GM21737 (cell line): ENCODE measurements around the gene BEST2.
A peak's percentile ranks its signal among the peaks of the same experiment; 100 is the strongest.
"Not testable (repeated sequence)": the region's sequence is repeated elsewhere in the genome, so short reads cannot be mapped to it uniquely, and the experiment has no call there.

Source experiments
- ATAC-seq: cut with Tn5 transposase; IDR thresholded peaks from one replicate; pipeline ENCODE4 v1.9.1; 2021; ENCODE audit warnings: mild to moderate bottlenecking, moderate library complexity; ENCODE audit not compliant: unreplicated experiment

Gene BEST2

GRCh38 chr19:12751635-12752034 is at the start of gene BEST2:
BEST2 (plus strand) TSS chr19:12751791; CDS start chr19:12752593, 802 bp downstream.
- no peak for ATAC-seq

DNA sequence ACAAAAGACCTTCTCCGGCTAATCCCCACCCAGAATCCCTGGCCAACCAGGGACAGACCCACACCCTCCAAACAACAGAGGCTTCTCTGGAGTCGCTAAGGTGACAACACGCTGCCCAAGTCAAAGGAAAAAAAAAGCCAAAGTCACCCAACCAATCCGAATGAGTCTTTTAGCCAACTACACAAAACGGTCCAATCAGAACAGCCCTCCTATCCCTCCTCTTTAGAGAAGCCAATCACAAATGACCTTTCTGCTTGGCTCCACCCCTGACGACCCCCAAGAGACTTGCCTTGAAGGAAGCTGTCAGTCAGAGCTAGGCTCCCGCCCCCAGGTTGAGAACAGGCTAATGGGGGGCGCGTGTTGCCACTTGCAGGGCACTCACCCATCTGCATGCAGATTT is 48.5 kb upstream of the BEST2 start:
- ATAC-seq = no peak

- no peak for ATAC-seq
These were observed 46.4 kb upstream of the BEST2 start for GRCh38 chr19:12705169-12705568.

DNA sequence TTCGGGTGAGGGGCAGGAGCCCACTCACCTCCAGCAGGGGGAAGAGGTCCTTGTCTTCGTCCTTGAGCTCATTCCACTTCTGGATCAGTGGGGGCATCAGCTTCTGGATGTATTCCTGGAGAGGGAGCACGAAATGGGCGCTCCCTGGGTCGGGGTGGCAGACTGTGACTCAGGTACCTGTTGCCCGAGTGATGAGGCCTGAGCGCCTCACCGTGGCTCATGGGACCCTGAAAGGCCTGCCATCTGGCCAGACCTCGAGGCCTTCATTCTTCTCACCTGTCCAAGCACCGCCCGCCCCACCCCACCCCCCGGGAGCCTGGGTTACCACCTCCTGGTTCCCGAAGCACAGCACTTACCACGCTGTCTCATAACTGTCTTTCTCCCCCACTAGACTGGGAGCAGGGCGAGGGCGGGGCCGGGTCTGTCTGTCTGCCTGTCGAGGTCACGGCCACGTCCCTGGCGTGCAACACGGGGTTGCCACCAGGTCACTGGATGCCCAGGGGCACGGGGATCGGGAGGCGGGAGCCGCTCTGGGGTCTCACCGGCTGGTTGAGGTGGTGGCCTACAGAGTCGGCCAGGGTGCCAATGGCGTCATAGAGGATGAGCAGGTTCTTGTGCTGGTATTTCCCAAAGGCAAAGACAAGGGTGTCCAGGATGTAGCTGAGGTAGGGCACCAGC is 45.8 kb upstream of the BEST2 start:
- no peak for ATAC-seq

DNA sequence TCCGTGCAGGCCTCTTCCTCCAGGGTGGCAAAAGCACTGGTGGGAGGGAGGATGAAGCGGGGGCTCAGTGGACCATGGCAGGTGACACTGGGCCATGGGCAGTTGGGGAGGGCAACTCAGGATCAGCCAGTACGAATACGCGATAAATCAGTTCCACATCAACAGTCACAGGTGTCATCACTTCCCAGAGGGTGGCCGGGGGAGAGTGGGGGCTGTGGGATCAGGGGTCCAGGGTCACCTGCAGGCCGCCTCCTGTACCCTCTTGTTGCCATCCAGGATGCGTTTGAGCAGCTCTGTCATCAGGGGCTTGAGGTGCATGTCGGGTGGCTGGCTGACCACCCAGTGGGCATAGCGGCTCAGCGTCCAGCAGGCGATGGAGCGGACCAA is 45.3 kb upstream of the BEST2 start:
- no peak for ATAC-seq

GRCh38 chr19:12708641-12709040 is 43.0 kb upstream of the BEST2 start:
- ATAC-seq = no peak

DNA sequence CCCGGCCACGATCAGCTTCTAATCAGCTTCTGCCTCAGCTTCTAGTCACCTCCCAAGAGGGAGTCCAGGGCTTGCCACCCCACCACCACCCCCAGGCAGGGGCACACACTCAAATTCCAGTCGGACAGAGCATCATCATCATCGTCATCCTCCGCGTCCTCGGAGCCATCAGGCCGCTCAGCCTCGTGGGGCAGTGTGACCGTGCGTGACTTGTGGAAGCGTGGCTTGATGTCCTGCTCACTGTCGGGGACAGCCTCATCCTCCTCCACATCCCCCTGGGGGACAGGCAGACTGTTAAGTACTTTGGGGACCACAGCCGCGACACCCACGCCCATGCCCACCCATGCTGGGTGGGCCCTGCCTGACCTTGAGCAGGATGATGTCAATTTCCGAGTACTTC is 40.4 kb upstream of the BEST2 start:
- no peak for ATAC-seq

GRCh38 chr19:12712077-12712476 is 39.5 kb upstream of the BEST2 start:
- ATAC-seq = not testable (repeated sequence)

- ATAC-seq = not testable (repeated sequence)
These were observed 38.3 kb upstream of the BEST2 start for GRCh38 chr19:12713304-12713703.

DNA sequence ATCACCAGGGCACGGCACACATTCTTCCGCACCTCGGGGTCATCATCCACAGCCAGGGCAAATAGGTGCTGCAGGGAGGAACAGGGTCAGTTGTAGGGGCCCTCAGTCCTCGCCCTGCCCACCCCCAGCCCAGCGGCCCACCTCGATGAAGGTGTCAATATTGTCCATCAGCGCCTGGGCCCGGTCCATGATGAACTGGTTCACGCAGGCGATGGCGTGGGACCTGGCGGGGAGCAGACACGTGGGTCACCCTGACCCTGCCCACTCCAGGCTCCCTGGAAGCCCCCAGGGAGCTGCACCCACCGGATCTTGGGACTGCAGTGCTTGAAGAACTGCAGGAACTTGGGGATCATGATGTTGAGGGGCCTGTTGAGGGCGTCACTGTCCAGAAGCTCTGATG is 36.5 kb upstream of the BEST2 start:
- no peak for ATAC-seq

DNA sequence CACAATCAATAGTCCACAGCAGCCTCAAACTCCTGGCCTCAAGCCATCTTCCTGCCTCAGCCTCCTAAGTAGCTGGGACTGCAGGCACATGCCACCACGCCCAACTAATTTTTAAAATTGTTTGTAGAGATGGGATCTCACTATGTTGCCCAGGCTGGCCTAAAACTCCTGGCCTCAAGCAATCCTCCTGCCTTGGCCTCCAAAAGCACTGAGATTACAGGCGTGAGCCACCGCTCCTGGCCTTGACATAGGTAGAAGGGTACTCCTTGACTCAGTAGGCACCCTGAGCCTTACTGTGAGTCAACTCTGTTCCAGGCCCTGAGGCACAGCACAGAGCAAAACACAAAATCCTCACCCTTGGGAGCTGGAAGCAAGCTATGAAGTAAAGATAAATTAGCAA is 35.7 kb upstream of the BEST2 start:
- no peak for ATAC-seq

GRCh38 chr19:12720296-12720695 is 31.3 kb upstream of the BEST2 start:
- no peak for ATAC-seq

DNA sequence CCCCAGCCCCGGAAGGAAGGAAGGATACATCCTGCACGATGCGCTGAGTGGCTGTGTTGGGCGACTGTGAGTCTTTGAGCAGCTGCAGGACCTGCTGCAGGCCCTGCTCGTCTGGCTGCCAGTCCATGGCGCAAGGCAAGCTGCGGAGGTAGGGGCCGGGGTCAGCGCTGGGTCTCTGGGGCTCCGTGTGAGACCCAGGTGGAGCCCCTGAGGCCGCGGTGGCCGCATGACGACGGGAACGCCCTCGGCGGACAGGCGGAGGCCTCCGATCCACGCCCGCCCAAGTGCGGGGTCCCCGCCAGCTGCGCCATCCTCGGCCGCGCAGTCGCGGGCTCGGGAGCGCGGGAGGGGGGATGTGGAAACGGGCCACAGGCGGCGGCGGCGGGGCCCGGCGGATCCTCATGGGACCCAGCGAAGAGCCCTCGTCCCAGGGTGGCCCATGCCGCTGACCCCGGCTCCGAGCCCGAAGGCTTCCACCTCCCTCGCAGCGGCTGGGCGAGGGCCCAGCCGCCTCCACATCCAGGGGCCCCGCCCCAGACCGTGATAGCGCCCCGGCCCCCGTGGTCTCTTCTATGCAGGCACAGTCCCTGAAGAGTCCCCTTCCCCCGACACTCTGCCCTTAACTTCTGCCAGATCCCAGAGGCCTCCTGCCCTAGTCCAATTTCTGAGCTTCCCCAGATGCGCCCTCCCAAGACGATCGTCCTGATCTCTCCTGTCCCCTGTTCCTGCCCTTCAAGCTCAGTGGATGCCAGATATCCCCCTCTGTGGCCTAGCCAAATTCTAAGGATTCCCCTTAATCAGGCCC is 30.5 kb upstream of the BEST2 start:
- no peak for ATAC-seq

- peak; percentile 3 for ATAC-seq
These were observed 29.7 kb upstream of the BEST2 start for GRCh38 chr19:12721656-12722565.

DNA sequence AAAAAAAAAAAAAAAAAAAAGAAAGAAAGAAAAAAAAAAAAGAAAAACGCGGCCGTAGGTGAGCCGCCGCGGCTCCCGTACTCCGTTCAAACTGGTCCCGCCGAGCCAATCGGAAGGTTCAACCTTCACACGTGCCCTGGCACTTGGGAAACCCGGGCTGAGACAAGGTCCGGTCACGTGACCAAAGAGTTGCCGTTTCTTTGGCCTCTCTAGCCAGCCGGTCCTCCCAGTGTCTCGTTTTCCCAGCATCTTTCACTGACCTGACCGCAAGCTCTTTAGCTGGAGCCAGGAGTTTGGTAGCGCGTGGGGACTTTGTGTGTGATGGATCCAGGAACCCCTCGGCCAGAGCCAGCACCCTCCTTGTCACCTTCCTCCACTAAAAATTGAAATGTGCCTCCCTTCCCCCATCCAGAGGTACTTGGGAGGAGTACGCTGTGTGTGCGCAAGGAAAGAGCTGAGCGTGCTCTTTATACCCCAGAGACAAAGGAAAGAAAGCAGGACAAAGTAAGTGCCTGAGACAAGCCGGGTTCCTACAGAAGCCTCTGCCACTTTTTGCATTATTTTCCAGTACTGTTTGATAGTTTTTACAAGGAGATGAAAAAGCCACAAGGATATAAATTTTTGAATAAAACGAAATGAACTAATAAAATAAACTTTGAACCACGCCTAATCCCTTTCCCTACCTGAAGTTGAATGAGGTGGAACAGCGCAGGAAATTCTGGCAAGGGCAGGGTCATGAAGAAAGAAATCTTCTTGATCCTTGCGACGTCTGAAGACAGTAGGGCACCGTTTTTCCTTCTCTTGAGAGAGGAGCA is 28.8 kb upstream of the BEST2 start:
- peak; percentile 67 for ATAC-seq

- no peak for ATAC-seq
These were observed 28.3 kb upstream of the BEST2 start for GRCh38 chr19:12723381-12723640.

- peak; percentile 37 for ATAC-seq
These were observed 27.8 kb upstream of the BEST2 start, which contains the start of gene TNPO2 for GRCh38 chr19:12723641-12724426. TNPO2 (minus strand) TSS chr19:12723932; CDS start chr19:12720977, 2,955 bp downstream.

GRCh38 chr19:12725612-12726011 is 26.0 kb upstream of the BEST2 start:
- ATAC-seq = not testable (repeated sequence)

DNA sequence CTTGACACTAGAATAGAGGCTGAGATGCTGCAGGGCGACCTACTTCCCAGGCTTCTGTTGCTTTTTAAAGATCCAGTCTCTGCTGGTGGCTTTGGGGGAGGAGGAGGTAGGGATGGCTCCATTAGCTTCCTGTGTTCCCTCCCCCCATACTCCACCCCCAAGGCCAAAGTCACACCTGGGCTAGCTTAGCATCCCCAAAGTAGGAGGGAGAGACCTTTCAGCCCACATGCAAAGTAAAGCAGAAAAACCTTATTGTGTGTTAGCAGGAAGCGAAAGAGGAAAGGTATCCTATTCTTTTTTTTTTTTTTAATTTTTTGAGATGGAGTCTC is 24.6 kb upstream of the BEST2 start:
- no peak for ATAC-seq
